OCI-LY1 (cell line): ENCODE measurements around the gene DICER1.

ENCODE experiments used
- H2AFZ ChIP-seq: fragments of 200-600 bp; sonication (generic), shearing (Covaris generic); 2 replicates; pipeline ENCODE4 v1.6.0; 2014; ENCODE audit warnings: antibody characterized with exemption, mild to moderate bottlenecking, low read length
- H3F3A ChIP-seq: fragments of 200-600 bp; sonication (generic), shearing (Covaris generic); 2 replicates; pipeline ENCODE4 v1.6.0; 2014; ENCODE audit warnings: mild to moderate bottlenecking, antibody characterized with exemption, low read length, moderate library complexity; ENCODE audit not compliant: insufficient read depth
- H3K27ac ChIP-seq: fragments of 200-600 bp; sonication (generic); 2 replicates; pipeline ENCODE4 v1.5.1; 2014; ENCODE audit warnings: low read length, mixed run types, mild to moderate bottlenecking, low read depth; ENCODE audit not compliant: poor library complexity, severe bottlenecking
- H3K27me3 ChIP-seq: fragments of 200-600 bp; sonication (generic); 2 replicates; pipeline ENCODE4 v1.6.0; 2014; ENCODE audit warnings: antibody characterized with exemption, mild to moderate bottlenecking, low read length, moderate library complexity; ENCODE audit not compliant: insufficient read depth
- H3K36me3 ChIP-seq: fragments of 200-600 bp; sonication (generic); 2 replicates; pipeline ENCODE4 v1.6.1; 2014; ENCODE audit warnings: mild to moderate bottlenecking, antibody characterized with exemption, low read length, moderate library complexity, mixed read lengths; ENCODE audit not compliant: insufficient read depth
- H3K4me1 ChIP-seq: fragments of 200-600 bp; sonication (generic); 2 replicates; pipeline ENCODE4 v1.5.1; 2014; ENCODE audit warnings: mild to moderate bottlenecking, low read length, moderate library complexity; ENCODE audit not compliant: insufficient read depth, severe bottlenecking
- H3K4me2 ChIP-seq: fragments of 200-600 bp; sonication (generic), shearing (Covaris generic); 2 replicates; pipeline ENCODE4 v1.6.1; 2014; ENCODE audit warnings: low read length
- H3K4me3 ChIP-seq: fragments of 200-600 bp; sonication (generic); 2 replicates; pipeline ENCODE4 v1.5.1; 2014; ENCODE audit warnings: low read length, low read depth, mild to moderate bottlenecking, mixed read lengths; ENCODE audit not compliant: poor library complexity, severe bottlenecking
- H3K79me2 ChIP-seq: fragments of 200-600 bp; shearing (Covaris generic); 2 replicates; pipeline ENCODE4 v1.6.1; 2016; ENCODE audit warnings: mixed run types, low read length, mixed read lengths; ENCODE audit not compliant: insufficient read depth
- H3K9ac ChIP-seq: fragments of 200-600 bp; sonication (generic), shearing (Covaris generic); 2 replicates; pipeline ENCODE4 v1.6.1; 2014; ENCODE audit warnings: mild to moderate bottlenecking, low read length, mixed read lengths
- H3K9me2 ChIP-seq: fragments of 200-600 bp; sonication (generic), shearing (Covaris generic); 2 replicates; pipeline ENCODE4 v1.6.1; 2014; ENCODE audit warnings: low read depth, mild to moderate bottlenecking, low read length, mixed read lengths
- H3K9me3 ChIP-seq: fragments of 200-600 bp; shearing (Covaris generic); 2 replicates; pipeline ENCODE4 v1.6.1; 2014; ENCODE audit warnings: low read length, mixed read lengths
- H4K20me1 ChIP-seq: fragments of 200-600 bp; sonication (generic), shearing (Covaris generic); 2 replicates; pipeline ENCODE4 v1.6.0; 2016; ENCODE audit warnings: mild to moderate bottlenecking, low read length; ENCODE audit not compliant: insufficient read depth
- EZH2 ChIP-seq: fragments of 200-600 bp; sonication (generic), shearing (Covaris generic); IDR thresholded peaks from 2 replicates; pipeline ENCODE4 v1.8.0; 2017; ENCODE audit warnings: borderline replicate concordance, mixed run types, mild to moderate bottlenecking, antibody characterized with exemption, low read length, moderate library complexity, mixed read lengths
- TF ChIP-seq, protein P1 (sequence below): fragments of 200-600 bp; sonication (generic), shearing (Covaris generic); IDR thresholded peaks from 2 replicates; pipeline ENCODE4 v1.5.1; 2017; ENCODE audit warnings: mild to moderate bottlenecking, antibody characterized with exemption, low read length, moderate library complexity, mixed read lengths

The DICER1 gene

DNA sequence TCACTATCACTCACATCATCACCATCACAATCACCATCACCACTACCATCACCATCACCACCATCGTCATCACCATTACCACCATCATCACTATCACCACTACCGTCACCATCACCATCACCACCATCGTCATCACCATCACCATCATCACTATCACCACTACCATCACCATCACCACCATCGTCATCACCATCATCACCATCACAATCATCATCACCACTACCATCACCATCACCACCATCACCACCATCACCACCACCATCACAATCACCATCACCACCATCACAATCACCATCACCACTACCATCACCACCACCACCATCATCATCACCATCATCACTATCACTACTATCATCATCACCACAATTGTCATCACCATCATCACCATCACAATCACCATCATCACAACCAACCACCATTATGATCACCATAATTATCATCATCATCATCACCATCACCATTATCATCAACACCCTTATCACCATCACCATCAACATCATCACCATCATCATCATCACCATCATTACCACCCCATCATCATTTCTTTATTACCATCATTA is 90.8 kb downstream of the DICER1 start:
- Histone ChIP-seq H2AFZ (no peak overlapping the region), H3K27ac (no peak overlapping the region), H3K36me3 (no peaks in the 10 kb centered on the region), H3K9me3 (no peaks in the 10 kb centered on the region), H3K4me2 (no peak overlapping the region), H3K4me3 (no peak overlapping the region), H3K27me3 (no peaks in the 10 kb centered on the region; the same call in 1 of the 2 replicates), H3K79me2 (no peaks in the 10 kb centered on the region), H3K9ac (no peak overlapping the region), H3F3A (no peaks in the 10 kb centered on the region), H4K20me1 (no peaks in the 10 kb centered on the region), H3K4me1 (no peaks in the 10 kb centered on the region), H3K9me2 (no peaks in the 10 kb centered on the region)
- TF ChIP-seq, protein P1, sequence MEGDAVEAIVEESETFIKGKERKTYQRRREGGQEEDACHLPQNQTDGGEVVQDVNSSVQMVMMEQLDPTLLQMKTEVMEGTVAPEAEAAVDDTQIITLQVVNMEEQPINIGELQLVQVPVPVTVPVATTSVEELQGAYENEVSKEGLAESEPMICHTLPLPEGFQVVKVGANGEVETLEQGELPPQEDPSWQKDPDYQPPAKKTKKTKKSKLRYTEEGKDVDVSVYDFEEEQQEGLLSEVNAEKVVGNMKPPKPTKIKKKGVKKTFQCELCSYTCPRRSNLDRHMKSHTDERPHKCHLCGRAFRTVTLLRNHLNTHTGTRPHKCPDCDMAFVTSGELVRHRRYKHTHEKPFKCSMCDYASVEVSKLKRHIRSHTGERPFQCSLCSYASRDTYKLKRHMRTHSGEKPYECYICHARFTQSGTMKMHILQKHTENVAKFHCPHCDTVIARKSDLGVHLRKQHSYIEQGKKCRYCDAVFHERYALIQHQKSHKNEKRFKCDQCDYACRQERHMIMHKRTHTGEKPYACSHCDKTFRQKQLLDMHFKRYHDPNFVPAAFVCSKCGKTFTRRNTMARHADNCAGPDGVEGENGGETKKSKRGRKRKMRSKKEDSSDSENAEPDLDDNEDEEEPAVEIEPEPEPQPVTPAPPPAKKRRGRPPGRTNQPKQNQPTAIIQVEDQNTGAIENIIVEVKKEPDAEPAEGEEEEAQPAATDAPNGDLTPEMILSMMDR: no peak
- no peak for TF ChIP-seq EZH2

DNA sequence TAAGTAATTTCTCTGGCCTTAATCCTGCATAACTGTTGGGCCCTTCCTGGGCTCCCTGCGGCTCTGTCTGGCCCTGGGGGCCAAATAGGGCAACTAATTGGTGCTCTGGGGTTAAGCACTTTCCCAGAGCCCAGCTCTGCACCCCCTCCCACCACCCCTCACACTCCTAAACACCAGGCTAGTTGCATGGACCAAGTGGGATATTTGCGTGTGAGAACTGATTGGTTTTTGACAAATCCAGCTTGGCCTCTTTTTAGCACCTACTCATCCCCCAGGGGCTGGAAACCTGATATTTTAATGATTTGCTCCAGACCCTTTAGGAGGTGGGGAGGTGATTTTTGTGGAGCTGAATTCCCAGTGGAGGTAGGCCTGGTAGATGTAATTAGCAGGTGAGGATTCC is 91.9 kb downstream of the DICER1 start:
- Histone ChIP-seq H3K27me3 (no peaks in the 10 kb centered on the region; the same call in 1 of the 2 replicates), H3K36me3 (no peaks in the 10 kb centered on the region), H3F3A (no peaks in the 10 kb centered on the region), H2AFZ (no peak overlapping the region), H3K9me3 (no peaks in the 10 kb centered on the region), H4K20me1 (no peaks in the 10 kb centered on the region), H3K27ac (no peak overlapping the region), H3K4me2 (no peak overlapping the region), H3K4me3 (no peak overlapping the region), H3K9me2 (no peaks in the 10 kb centered on the region), H3K4me1 (no peaks in the 10 kb centered on the region), H3K79me2 (no peaks in the 10 kb centered on the region), H3K9ac (no peak overlapping the region)
- TF ChIP-seq, protein P1: no peak
- TF ChIP-seq EZH2: no peak

DNA sequence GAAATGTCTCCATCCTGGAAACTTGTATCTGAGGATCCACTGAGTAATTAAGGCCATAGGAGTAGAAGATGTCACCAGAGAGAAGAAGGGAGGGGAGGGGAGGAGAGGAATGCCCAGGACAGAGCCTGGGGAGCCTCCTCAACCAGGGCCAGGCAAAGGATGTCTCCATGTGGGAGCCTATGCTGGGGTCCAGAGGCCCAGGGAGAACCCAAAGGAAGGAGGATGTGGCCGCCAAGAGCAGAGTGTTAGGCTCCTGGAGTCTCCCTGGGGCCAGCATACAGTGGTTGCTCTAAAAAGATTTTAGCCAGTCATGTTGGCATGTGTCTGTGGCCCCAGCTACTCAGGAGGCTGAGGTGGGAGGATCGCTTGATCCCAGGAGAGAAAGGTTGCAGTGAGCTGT is 92.6 kb downstream of the DICER1 start:
- Histone ChIP-seq H3K27me3 (no peaks in the 10 kb centered on the region; the same call in 1 of the 2 replicates), H3K9ac (no peak overlapping the region), H3K4me1 (no peaks in the 10 kb centered on the region), H2AFZ (no peak overlapping the region), H3F3A (no peaks in the 10 kb centered on the region), H3K4me3 (no peak overlapping the region), H3K36me3 (no peaks in the 10 kb centered on the region), H3K9me2 (no peaks in the 10 kb centered on the region), H4K20me1 (no peaks in the 10 kb centered on the region), H3K4me2 (no peak overlapping the region), H3K9me3 (no peaks in the 10 kb centered on the region), H3K27ac (no peak overlapping the region), H3K79me2 (no peaks in the 10 kb centered on the region)
- TF ChIP-seq, protein P1: no peak
- TF ChIP-seq EZH2: no peak
